ENCODE measurements around the gene KRT12.
A peak's percentile ranks its signal among the peaks of the same experiment; 100 is the strongest.

The KRT12 gene

GRCh38 chr17:40846515-40847144 lies 20.4 kb downstream of the KRT12 start:
- no peak for TF ChIP-seq NFRKB (IDR thresholded peaks at IDR 0.05)
- no peak for TF ChIP-seq FOXM1 (IDR thresholded peaks at IDR 0.05; ENCODE audit: borderline replicate concordance)
- ChIA-PET CTCF (interaction anchor here (0.6 to 0.7 kb wide), 2 partner anchors 231 to 1557 kb away, joined by 3 read pairs; no protein-coding TSS in a partner anchor), POLR2A (interaction anchor here (0.9 kb wide), 1 partner anchor 28 kb away, joined by 3 read pairs; no protein-coding TSS in a partner anchor)
- DNase-seq (ENCODE audit: extremely low spot score) = no peak

DNA sequence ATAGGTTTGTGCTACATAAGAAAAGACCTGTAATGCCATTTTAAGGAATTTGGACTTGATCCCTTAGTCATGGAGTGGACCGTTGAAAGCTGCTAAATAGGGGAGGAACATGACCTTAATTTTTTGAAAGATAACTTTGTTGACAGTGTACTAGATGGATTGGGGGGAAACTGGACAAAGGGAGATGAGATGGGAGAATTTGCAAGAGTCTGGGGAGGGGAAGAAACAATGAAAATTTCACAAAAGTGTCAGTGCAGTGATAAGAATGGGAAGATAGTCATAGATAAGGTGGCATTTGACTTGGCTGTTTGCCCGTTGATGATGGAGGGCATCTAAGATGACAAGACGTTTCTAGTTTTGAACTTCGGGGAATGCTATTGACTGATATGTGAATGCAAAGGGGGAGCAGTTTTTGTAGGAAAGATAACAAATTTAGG lies 22.3 kb downstream of the KRT12 start:
- ChIA-PET POLR2A (interaction anchor here (0.9 kb wide), 1 partner anchor 26 kb away, joined by 3 read pairs; no protein-coding TSS in a partner anchor), CTCF (no interaction called here)
- DNase-seq (ENCODE audit: extremely low spot score) = no peak
- TF ChIP-seq NFRKB (IDR thresholded peaks at IDR 0.05) (no peak), HDGF (IDR thresholded peaks at IDR 0.05; ENCODE audit: borderline replicate concordance) (no peak), FOXK2 (IDR thresholded peaks at IDR 0.05) (no peak), CTBP1 (IDR thresholded peaks at IDR 0.05; ENCODE audit: borderline replicate concordance) (no peak), TARDBP (IDR thresholded peaks at IDR 0.05) (no peak), ELF4 (IDR thresholded peaks at IDR 0.05) (no peak), ARNT (IDR thresholded peaks at IDR 0.05) (no peak), FOXA1 (IDR thresholded peaks at IDR 0.05) (no peak), SP1 (IDR thresholded peaks at IDR 0.05) (no peak), L3MBTL2 (conservative IDR thresholded peaks at IDR 0.05) (no peak), FOXM1 (IDR thresholded peaks at IDR 0.05; ENCODE audit: borderline replicate concordance) (no peak), ZNF384 (IDR thresholded peaks at IDR 0.05) (no peak), SUZ12 (IDR thresholded peaks at IDR 0.05) (no peak), LEF1 (IDR thresholded peaks at IDR 0.05; ENCODE audit: borderline replicate concordance) (no peak)
- TF ChIP-seq, protein P1, sequence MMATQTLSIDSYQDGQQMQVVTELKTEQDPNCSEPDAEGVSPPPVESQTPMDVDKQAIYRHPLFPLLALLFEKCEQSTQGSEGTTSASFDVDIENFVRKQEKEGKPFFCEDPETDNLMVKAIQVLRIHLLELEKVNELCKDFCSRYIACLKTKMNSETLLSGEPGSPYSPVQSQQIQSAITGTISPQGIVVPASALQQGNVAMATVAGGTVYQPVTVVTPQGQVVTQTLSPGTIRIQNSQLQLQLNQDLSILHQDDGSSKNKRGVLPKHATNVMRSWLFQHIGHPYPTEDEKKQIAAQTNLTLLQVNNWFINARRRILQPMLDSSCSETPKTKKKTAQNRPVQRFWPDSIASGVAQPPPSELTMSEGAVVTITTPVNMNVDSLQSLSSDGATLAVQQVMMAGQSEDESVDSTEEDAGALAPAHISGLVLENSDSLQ (IDR thresholded peaks at IDR 0.05) = no peak

DNA sequence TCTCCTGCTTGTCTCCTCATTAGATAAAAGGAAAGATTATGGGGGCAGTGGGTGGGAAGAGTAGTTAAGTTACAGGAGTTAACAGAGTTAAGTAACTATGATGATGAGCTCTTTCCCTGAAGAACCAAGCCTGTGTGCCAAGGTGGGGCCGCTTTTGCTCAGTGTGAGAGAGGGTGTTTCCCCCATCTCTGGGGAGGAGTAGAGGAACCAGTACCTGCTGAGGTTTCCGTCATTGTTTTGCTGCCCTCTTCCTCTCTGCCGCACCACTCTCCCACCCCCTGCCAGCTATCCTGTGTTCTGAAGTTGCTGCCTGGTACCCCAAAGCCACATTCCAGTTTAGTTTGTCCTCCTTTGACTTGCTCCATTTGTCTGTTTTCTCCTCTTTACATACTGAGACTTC lies 23.8 kb downstream of the KRT12 start:
- CTCF ChIA-PET = no interaction called here
- POLR2A ChIA-PET = interaction anchor here (1.2 kb wide), 1 partner anchor 845 kb away, joined by 5 read pairs; the partner anchor contains the start of gene EIF1
- DNase-seq (ENCODE audit: extremely low spot score) = no peak
- TF ChIP-seq FOXK2 (IDR thresholded peaks at IDR 0.05) (no peak), SP1 (IDR thresholded peaks at IDR 0.05) (no peak), LEF1 (IDR thresholded peaks at IDR 0.05; ENCODE audit: borderline replicate concordance) (no peak), HDGF (IDR thresholded peaks at IDR 0.05; ENCODE audit: borderline replicate concordance) (no peak), FOXA1 (IDR thresholded peaks at IDR 0.05) (no peak), TARDBP (IDR thresholded peaks at IDR 0.05) (no peak), NFRKB (IDR thresholded peaks at IDR 0.05) (no peak), SUZ12 (IDR thresholded peaks at IDR 0.05) (no peak), L3MBTL2 (conservative IDR thresholded peaks at IDR 0.05) (no peak), ARNT (IDR thresholded peaks at IDR 0.05) (no peak), BHLHE40 (IDR thresholded peaks at IDR 0.05; ENCODE audit: borderline replicate concordance) (no peak), ZNF384 (IDR thresholded peaks at IDR 0.05) (no peak), FOXM1 (IDR thresholded peaks at IDR 0.05; ENCODE audit: borderline replicate concordance) (no peak), CTBP1 (IDR thresholded peaks at IDR 0.05; ENCODE audit: borderline replicate concordance) (no peak), ELF4 (IDR thresholded peaks at IDR 0.05) (no peak)
- TF ChIP-seq, protein P1 (IDR thresholded peaks at IDR 0.05) = no peak

GRCh38 chr17:40841246-40841645 lies 25.8 kb downstream of the KRT12 start:
- CTCF ChIA-PET = no interaction called here
- POLR2A ChIA-PET = no interaction called here
- DNase-seq (ENCODE audit: extremely low spot score) = peak; percentile 6
- TF ChIP-seq, protein P1 (IDR thresholded peaks at IDR 0.05) = no peak
- no peak for TF ChIP-seq SUZ12 (IDR thresholded peaks at IDR 0.05)
- TF ChIP-seq FOXA1 (IDR thresholded peaks at IDR 0.05) = no peak
- no peak for TF ChIP-seq FOXM1 (IDR thresholded peaks at IDR 0.05; ENCODE audit: borderline replicate concordance)
- TF ChIP-seq NFRKB (IDR thresholded peaks at IDR 0.05) = no peak
- no peak for TF ChIP-seq SP1 (IDR thresholded peaks at IDR 0.05)
- no peak for TF ChIP-seq FOXK2 (IDR thresholded peaks at IDR 0.05)
- no peak for TF ChIP-seq LEF1 (IDR thresholded peaks at IDR 0.05; ENCODE audit: borderline replicate concordance)
- no peak for TF ChIP-seq BHLHE40 (IDR thresholded peaks at IDR 0.05; ENCODE audit: borderline replicate concordance)
- TF ChIP-seq ZNF384 (IDR thresholded peaks at IDR 0.05) = no peak
- no peak for TF ChIP-seq ELF4 (IDR thresholded peaks at IDR 0.05)
- no peak for TF ChIP-seq CTBP1 (IDR thresholded peaks at IDR 0.05; ENCODE audit: borderline replicate concordance)

- DNase-seq (ENCODE audit: extremely low spot score) = no peak
- TF ChIP-seq FOXM1 (IDR thresholded peaks at IDR 0.05; ENCODE audit: borderline replicate concordance) (no peak), TARDBP (IDR thresholded peaks at IDR 0.05) (no peak), HDGF (IDR thresholded peaks at IDR 0.05; ENCODE audit: borderline replicate concordance) (no peak), NFRKB (IDR thresholded peaks at IDR 0.05) (no peak), CTBP1 (IDR thresholded peaks at IDR 0.05; ENCODE audit: borderline replicate concordance) (no peak), FOXA1 (IDR thresholded peaks at IDR 0.05) (no peak), L3MBTL2 (conservative IDR thresholded peaks at IDR 0.05) (no peak), LEF1 (IDR thresholded peaks at IDR 0.05; ENCODE audit: borderline replicate concordance) (no peak), ZNF384 (IDR thresholded peaks at IDR 0.05) (no peak), FOXK2 (IDR thresholded peaks at IDR 0.05) (no peak), SP1 (IDR thresholded peaks at IDR 0.05) (no peak), ARNT (IDR thresholded peaks at IDR 0.05) (no peak), SUZ12 (IDR thresholded peaks at IDR 0.05) (no peak)
- TF ChIP-seq, protein P1 (IDR thresholded peaks at IDR 0.05) = no peak
- ChIA-PET CTCF (no interaction called here), POLR2A (no interaction called here)
These were observed 27.8 kb downstream of the KRT12 start for GRCh38 chr17:40839194-40839593.

Measured in HEK293T (cell line).